Left lung (tissue), 10 donors: ENCODE measurements around the gene NXN. TPM values are rescaled to one million over a fixed set of nuclear protein-coding genes. Genes with fewer than 3 reads are reported as not detected.
"Not testable (repeated sequence)": the region's sequence is repeated elsewhere in the genome, so short reads cannot be mapped to it uniquely, and the experiment has no call there.

Experiments used
- ATAC-seq: fragments of 200-7000 bp; cut with Tn5 transposase; one replicate; pipeline ENCODE4 v1.9.1; 2020; ENCODE audit warnings: moderate library complexity
- DNase-seq, 4 donors: peaks; one replicate each; pipeline ENCODE4 v3.0.0-alpha.2; 2013 to 2020
- H3K27ac ChIP-seq, 2 donors: fragments of 200-600 bp; sonication (generic) in 1 of 2; one replicate each; pipeline versions ENCODE4 v1.5.0 to v1.8.0; 2020 to 2021
- H3K27me3 ChIP-seq, 2 donors: fragments of 200-600 bp; sonication (generic) in 1 of 2; one replicate each; pipeline versions ENCODE4 v1.5.0 to v1.8.0; 2020 to 2021
- H3K36me3 ChIP-seq, 2 donors: fragments of 200-600 bp; sonication (generic) in 1 of 2; one replicate each; pipeline versions ENCODE4 v1.5.0 to v1.8.0; 2020 to 2021
- H3K4me1 ChIP-seq, 2 donors: fragments of 200-600 bp; one replicate each; pipeline ENCODE4 v1.8.0; 2021
- H3K4me3 ChIP-seq, 2 donors: fragments of 200-600 bp; sonication (generic) in 1 of 2; one replicate each; pipeline versions ENCODE4 v1.5.0 to v1.8.0; 2020 to 2021; ENCODE audit warnings: mild to moderate bottlenecking in 1 of 2
- H3K9me3 ChIP-seq, 2 donors: fragments of 200-600 bp; sonication (generic) in 1 of 2; one replicate each; pipeline versions ENCODE4 v1.5.0 to v1.8.0; 2020 to 2021
- CTCF ChIP-seq, 2 donors: fragments of 200-600 bp; sonication (generic) in 1 of 2; IDR thresholded peaks; one replicate each; pipeline versions ENCODE4 v1.5.0 to v1.8.0; 2021; ENCODE audit warnings: antibody characterized with exemption in 2 of 2
- intact Hi-C, 2 donors: fragments of 100-400 bp; cut with DNase I; formaldehyde crosslinking; loops; one replicate each; pipeline versions ENCODE4 v1.11.2 to v1.14.2; 2022
- polyA plus RNA-seq, 6 donors: library from polyadenylated mRNA; unstranded; fragments of 120-200 nt; gene quantifications; one replicate each; pipeline ENCODE4 v1.2.1, GENCODE V29; 2013; ENCODE audit not compliant: insufficient read length in 6 of 6
- total RNA-seq, 2 donors: library from RNA; stranded (reverse); fragmentation: NEBNext Ultra II Directional; extraction: Animal tissue kit (Norgen Biotek cat#: 25700); gene quantifications; one replicate each; pipeline ENCODE4 v1.2.1, GENCODE V29; 2021
- donor health status: DM: no; HTN: yes; CAD: no.
- donor health status: DM: no; HTN: no; CAD: no.

NXN gene
- total and polyA plus RNA-seq, 8 donors: 33.8 to 59.1 (median 55.1) TPM

DNA sequence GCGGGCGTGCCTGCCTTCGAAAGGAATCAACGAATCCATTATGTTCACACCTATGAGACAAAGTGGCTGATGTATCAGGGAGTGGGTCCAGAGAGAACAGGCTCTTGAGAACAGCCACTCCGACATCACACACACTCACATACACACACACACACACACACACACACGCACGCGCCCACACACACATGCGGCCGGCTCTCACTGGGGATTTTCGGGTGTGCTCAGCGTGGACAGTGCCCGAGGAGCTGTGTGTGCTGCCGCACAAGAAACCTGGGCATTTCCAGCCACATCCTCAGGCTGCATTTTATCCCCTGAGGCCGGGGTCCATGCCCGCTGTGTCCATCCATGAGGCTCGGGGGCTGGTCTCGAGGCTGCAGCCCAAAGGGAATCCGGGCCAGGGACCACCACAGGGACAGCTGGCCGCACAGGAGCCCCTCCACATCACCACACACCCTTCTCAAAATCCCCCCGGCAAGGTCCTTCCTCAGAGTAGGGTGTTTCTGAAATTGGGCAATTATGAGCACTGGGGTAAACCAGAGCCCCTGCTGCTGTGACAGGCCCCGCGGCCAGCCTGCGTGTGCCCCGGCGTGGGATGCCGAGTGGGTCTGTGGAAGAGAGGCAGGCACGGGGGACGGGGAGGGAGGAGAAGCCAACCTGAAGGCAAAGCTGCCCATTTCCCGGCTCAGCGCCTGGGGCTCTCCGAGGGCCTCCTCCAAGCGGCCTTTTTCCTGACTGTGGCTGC, 172.6 kb downstream of the NXN start:
- intact Hi-C loops: no loop called here
- no peaks in the 10 kb centered on the region for H3K9me3 ChIP-seq
- no peak for TF ChIP-seq CTCF (IDR thresholded peaks at IDR 0.05)
- no peaks in the 10 kb centered on the region for H3K27me3 ChIP-seq
- H3K4me3 ChIP-seq: no peak overlapping the region
- ATAC-seq (no peak), DNase-seq (no peak)
- H3K27ac ChIP-seq: no peak overlapping the region
- no peaks in the 10 kb centered on the region for H3K4me1 ChIP-seq
- peaks cover 0 to 7% of the 10 kb centered on the region in 2 donors for H3K36me3 ChIP-seq

DNA sequence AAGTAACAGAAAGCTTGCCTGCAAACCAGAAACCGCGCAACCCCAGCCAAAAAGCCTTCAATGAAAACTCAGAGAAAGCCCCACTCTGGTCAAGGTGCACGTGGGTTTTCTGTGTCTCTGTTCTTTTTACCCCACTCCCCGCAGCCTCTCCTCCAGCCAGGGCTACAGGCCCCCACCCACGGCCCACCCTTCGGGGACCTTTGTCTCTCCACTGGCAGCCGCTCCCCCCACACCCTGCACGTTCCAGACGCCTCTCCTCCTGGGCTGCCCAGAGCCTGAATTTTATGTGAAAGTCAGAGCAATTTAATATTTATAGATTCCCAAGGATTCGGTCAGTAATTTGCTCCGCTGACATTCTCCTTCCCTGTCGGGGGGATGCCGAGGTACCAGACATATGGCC, 173.2 kb downstream of the NXN start:
- TF ChIP-seq CTCF (IDR thresholded peaks at IDR 0.05): no peak
- H3K4me1 ChIP-seq: no peaks in the 10 kb centered on the region
- no peak overlapping the region for H3K4me3 ChIP-seq
- H3K9me3 ChIP-seq: no peaks in the 10 kb centered on the region
- DNase-seq: no peak
- no peaks in the 10 kb centered on the region for H3K27me3 ChIP-seq
- ATAC-seq: no peak
- no peak overlapping the region for H3K27ac ChIP-seq
- intact Hi-C loops: no loop called here
- peaks cover 0 to 7% of the 10 kb centered on the region in 2 donors for H3K36me3 ChIP-seq

DNA sequence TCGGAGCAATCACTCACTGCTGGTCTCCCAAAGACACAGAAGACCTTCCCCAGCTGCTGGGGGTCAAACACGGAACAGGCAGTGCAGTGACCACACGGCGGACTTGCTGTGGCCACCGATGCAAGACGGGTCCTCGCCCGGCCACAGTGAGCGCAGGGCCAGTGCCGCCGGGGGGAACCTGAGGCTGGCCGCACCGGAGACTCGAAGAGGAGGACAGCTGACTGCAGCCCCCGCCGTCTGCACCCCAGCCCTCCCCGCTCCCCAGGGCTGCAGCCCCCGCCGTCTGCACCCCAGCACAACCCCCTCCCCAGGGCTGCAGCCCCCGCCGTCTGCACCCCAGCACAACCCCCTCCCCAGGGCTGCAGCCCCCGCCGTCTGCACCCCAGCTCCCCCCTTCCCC, 173.7 kb downstream of the NXN start:
- H3K36me3 ChIP-seq, H3K4me3 ChIP-seq, intact Hi-C loops, H3K9me3 ChIP-seq, H3K4me1 ChIP-seq, H3K27ac ChIP-seq, ATAC-seq, H3K27me3 ChIP-seq, DNase-seq: not testable (repeated sequence)

- H3K27me3 ChIP-seq: no peaks in the 10 kb centered on the region
- peaks cover 0 to 18% of the 10 kb centered on the region in 2 donors for H3K36me3 ChIP-seq
- no peaks in the 10 kb centered on the region for H3K4me1 ChIP-seq
- TF ChIP-seq CTCF (IDR thresholded peaks at IDR 0.05): no peak
- H3K27ac ChIP-seq: no peak overlapping the region
- no peaks in the 10 kb centered on the region for H3K9me3 ChIP-seq
- DNase-seq: no peak
- intact Hi-C loops: no loop called here
- H3K4me3 ChIP-seq: no peak overlapping the region
- no peak for ATAC-seq
These were observed 174.8 kb downstream of the NXN start for GRCh38 chr17:804541-805435.

GRCh38 chr17:802901-803881, 176.4 kb downstream of the NXN start:
- Histone ChIP-seq H3K9me3 (no peaks in the 10 kb centered on the region), H3K4me3 (no peak overlapping the region), H3K27ac (no peak overlapping the region), H3K36me3 (peaks cover 0 to 18% of the 10 kb centered on the region in 2 donors), H3K4me1 (no peaks in the 10 kb centered on the region), H3K27me3 (no peaks in the 10 kb centered on the region)
- no peak for TF ChIP-seq CTCF (IDR thresholded peaks at IDR 0.05)
- ATAC-seq (no peak), DNase-seq (no peak)
- intact Hi-C loops: no loop called here
